NCI-H1694 (cell line): ENCODE measurements around the gene SLC34A1.

ENCODE experiments used
- DNase-seq: peaks from one replicate; lab custom pipeline; 2025; lab: John Stamatoyannopoulos, UW

The SLC34A1 gene

GRCh38 chr5:177388521-177389052, 4.4 kb downstream of the SLC34A1 start:
- DNase-seq: no peak

DNA sequence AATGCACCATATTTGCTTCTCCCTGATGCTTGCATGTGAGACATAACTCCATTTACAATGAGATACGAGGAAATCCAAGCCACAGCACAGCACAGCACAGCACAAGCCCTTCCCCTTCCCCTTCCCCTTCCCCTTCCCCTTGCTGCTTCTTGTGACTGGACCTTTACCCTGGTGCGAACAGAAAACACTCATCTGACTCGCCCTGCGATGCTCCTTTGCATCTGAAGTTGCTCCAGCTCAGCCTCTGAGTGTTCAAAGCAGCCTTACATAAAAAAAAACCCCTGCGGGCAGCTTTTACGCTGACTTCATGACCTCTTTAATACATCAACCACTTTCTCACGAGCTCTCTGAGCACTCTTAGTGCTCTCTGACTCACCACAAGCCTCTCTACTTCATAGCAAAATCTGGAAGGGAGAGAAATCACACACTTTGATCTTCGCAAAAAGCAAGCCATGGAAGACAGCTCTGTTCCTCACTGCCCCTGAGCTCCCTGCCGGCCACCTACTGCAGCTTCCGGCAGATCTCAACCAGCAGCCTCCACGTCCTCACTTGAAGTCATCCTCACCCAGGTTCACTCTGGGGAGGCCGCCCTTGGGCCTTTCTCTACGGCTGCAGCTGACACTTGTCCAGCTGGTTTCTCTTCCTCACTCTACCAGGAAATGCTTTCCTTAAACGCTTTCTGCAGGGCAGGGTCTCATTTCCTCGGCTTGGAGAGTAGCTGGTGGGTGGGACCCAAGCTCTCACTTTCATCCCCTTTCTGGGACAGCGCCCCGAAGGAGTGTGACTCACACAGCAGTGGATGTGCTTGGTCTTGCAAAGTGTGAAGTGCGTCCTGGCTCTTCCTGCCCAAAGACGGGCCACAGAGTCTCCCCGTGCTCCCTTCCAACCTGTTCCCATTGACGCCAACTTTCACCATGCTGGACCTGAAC, 5.3 kb downstream of the SLC34A1 start:
- no peak for DNase-seq

DNA sequence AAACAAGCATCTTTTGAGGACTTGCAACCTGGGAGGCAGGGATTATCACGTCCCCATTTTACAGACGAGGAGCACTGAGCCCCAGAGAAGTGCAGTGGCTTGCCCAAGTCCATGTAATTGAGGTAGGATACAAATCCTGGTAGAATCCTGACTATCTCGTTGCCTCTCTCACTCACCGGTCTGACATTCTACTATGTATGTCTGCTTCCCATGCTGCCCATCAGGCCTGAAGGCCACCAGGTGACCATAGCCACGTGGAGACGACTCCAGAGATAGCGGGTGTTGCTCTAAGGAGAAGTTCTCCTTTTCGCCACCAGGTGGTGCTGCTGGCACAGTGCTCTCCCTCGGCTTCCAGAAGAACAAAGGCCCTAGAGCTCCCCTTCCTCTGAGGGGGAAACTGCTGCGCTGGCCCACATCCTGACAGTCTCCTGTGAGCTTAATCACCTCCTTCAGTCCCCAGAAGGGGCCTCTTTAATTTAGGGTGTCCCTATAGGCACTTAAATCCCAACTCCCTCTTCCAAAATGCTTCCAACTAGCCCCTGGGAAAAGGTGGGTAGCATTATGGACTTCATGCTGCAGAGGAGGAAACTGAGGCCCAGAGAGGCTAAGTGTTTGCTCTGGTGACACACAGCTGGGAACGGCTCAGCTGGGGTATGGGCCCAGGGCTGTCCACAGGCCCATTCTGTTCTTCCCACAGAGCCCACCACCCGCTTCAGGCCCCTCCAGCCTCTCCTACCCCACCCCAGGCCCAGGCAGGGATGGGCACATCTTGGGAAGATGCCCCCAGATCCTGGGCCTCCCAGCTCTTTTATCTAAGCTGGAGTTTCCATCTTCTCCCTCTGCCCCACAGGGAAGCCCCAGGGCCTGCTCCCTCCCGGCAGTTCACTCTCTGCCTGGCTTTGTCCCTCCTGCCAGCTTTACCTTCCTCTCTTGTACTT, 6.4 kb downstream of the SLC34A1 start:
- DNase-seq: peak; percentile 87

DNA sequence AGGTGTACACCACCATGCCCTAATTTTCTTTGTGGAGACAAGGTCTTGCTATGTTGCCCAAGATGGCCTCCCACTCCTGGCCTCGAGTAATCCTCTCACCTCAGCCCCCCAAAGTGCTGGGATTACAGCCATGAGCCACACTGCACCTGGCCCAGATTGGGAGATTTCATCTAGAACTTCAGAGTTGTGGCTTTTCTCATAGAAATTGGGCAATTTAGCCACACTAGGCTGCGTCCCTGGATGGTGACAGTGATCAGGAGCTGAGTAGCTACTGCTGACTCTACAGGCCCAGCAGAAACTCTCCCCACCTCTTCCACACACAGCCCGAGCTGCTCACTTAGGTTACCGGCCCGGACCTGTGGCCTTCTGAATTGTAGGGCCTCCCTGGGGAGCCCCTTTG, 8.5 kb downstream of the SLC34A1 start:
- no peak for DNase-seq

GRCh38 chr5:177393206-177393765, 9.1 kb downstream of the SLC34A1 start:
- DNase-seq: no peak

GRCh38 chr5:177393990-177394389, 9.8 kb downstream of the SLC34A1 start:
- DNase-seq: no peak

- DNase-seq: no peak
Measured at GRCh38 chr5:177396078-177396477, 11.8 kb downstream of the SLC34A1 start.

DNA sequence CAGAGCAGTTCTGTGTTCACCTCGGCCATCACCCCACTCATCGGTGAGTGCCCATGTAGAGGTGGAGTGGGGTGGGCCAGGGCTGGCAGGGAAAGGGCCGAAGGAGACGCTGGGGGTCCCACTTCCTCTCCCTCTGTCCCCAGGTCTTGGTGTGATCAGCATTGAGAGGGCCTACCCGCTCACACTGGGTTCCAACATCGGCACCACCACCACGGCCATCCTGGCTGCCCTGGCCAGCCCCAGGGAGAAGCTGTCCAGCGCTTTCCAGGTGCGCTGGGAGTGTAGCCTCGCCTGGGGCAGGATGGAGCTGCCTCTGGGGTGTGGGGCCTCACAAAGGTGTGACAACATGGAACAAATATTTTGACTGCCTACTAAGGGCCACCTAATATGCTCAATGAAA, 12.6 kb downstream of the SLC34A1 start:
- DNase-seq: no peak

- no peak for DNase-seq
Measured at GRCh38 chr5:177397875-177398390, 13.7 kb downstream of the SLC34A1 start.

DNA sequence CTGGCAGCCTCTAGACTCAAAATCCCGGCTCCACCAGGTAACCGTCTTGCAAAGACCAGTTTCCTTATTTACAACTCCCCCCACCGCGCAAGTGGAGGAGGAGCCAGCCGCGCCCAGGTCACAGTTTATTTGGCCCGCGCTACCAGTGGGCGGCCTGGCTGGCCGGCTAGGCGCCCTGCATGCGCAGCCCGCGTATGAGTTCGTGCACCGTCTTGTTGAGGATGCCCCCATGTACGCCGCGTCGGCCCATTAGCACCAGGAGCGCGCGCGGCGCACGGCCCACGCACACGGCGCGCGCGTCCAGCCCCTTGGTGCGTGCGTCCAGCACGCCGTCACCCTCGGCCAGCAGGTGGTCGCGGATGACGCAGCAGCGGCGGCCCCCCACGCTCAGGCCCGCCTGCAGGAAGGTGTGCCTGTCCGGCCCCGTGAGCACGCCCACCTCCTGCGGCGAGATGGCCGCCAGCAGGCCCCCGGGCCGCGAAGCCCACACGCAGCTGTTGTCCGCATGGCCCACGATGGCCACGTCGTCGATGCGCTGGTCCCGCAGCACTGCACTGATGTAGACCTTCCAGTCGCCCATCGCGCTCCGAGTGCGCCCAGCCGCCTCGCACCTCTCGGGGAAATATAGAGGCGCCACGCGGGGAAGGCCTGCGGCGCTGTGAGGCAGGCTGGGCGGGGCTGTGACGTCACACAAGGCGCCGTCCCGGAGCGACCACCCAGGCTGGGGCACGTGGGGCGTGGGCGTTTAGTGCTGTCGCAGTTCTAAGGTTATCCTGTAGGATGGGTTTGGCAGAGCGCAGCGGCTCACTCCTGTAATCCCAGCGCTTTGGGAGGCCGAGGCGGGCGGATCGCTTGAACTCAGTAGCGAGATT, 16.0 kb downstream of the SLC34A1 start, which contains the start of gene PFN3:
PFN3 (minus strand) TSS at position 665 of the 872 bp plus-strand sequence; CDS start at position 580, 85 bp downstream.
- DNase-seq: no peak

DNA sequence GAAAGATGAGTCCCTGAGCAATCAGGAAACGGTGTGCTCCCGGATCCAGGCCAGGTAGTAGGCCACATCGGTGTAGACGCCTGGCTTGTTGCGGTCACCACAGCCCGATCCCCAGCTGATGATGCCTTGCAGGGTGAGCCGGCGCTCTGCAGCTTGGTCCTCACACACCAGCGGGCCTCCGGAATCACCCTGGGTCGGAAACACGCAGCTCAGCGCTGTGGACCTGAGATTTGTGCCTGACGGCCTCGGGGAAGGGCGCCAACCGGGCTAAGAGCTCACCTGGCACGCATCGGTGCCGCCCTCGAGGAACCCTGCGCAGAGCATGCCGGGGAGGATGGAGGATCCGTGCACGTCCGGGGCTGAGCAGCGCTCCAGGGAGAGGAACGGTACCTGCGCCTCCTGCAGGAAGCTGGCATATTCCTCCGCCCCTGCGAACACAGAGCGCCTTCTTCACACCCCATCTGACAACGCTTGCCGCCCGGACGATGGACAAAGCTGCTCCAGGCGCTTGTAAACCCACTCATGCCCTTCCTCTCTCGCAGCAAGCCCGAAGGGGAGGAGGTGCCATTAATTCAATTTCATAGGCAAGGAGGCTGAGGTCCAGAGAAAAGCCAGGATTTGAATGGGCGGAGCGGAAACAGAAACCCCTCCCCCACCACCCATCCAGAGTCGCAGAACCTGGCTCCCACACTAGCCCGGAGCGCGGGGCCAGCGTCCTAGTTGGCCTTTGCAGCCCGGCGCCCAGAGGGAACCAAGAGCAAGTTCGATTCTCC, 18.2 kb downstream of the SLC34A1 start:
- DNase-seq: peak; percentile 24

DNA sequence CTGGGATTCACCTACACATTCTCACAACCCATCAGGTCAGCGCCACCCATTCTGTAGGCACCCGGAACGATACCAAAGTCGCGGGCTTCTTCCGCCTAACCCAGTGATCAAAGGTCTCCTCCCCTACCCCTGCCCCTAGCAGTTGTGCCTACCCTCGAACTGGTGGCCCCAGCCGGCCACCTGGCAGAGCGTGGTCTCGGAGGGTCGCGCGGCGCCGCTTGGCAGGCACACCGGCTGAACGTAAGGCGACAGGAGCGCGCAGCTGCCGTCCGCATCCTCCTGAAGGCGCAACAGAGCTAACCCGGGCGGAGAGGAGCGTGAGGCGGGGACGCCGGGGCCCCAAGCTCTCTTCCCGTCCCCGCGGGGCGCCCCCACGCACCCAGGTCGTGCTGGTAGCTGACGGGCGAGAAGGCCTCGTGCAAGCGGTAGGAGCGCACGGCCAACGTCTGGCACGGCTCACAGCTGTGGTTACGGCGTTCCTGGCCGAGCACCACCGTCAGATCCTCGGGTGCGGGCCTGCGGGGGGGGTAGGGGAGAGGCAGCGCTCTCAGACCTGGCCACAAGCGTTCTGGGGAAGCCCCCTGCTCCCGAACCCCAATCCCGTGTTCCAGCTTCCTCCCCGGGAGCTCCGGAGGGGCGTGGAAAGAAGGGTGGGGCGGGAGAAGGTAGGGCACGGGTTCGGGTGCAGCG, 19.0 kb downstream of the SLC34A1 start:
- no peak for DNase-seq

- DNase-seq: peak; percentile 38
Measured at GRCh38 chr5:177403792-177404640, 19.8 kb downstream of the SLC34A1 start.

GRCh38 chr5:177404641-177405179, 20.5 kb downstream of the SLC34A1 start:
- no peak for DNase-seq

DNA sequence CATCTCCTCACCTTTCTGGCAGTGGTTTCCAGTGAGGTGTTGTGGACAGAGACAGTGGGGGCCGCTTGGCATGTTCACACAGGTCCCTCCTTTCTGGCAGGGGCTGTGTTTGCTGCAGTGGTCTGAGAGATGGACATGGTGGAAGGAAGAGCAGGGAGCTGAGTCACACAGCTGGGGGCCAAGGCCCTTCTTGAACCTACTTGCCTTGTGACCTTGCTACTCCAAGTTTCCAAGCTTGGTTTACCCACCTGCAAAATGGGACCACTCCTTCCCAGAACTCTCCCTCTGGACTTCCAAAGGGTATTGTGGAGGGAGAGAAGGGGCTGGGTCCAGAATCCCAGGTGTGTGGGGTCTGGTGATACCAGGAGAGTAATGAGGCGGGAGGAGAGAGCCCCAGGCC, 21.1 kb downstream of the SLC34A1 start:
- DNase-seq: no peak

DNA sequence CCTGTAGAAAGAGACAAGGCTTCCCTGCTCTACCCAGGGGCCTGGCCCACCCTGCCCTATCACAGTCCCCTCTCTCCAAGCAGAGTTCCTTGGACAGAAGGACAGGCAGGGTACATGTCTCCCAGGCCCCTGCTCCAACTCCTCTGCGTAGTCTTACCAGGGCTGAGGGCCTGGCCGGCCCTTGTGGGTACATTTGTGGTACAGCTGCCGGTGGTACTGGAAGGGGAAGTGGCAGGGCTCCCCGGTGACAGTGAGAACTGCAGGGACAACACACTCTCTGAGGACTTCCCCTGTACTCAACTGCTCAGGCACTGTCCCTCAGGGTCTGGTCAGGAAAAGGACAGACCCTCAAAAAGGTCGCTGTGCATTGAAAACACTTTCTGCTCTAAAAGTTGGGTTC, 21.6 kb downstream of the SLC34A1 start:
- no peak for DNase-seq

DNA sequence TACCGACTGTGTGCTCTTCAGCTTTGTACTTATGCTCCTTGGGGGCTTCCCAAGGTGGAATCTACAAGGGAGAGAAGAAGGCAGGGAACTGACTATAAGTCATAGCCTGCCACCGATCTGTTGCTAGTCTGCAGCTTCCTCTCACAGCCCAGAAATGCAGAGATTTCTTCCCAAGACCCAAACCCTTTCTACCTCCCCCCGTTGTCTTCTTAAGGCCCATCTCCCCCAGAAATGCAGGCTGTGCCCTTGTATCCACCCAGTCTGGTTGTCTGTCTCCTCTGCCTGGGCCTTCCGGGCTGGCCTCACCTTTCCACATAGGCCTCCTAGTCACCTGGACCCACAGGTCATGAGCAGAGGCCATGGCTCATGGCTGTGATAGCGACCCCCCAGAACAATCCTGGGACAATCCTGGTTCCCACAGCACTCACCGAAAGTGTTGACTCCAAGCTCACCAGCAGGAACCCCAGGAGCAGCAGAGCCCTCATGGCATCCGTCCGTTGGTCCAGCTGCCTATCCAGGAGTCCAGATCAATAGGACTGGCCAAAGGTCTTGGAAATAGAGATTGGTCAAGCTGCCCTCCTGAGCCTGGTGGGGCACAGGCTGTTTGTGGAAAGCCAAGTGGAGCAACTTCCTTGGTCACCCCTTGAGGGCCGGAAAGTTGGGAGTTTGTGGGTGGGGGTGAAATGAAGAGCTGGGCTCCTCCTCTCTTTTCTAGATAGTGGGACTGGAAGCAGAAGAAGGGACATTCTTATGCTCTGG, 25.0 kb downstream of the SLC34A1 start, which contains the start of gene F12:
F12 (minus strand) TSS at position 522 of the 759 bp plus-strand sequence; CDS start at position 485, 37 bp downstream.
- DNase-seq: no peak
